ENCODE data around the gene GGT6.

GGT6 gene

DNA sequence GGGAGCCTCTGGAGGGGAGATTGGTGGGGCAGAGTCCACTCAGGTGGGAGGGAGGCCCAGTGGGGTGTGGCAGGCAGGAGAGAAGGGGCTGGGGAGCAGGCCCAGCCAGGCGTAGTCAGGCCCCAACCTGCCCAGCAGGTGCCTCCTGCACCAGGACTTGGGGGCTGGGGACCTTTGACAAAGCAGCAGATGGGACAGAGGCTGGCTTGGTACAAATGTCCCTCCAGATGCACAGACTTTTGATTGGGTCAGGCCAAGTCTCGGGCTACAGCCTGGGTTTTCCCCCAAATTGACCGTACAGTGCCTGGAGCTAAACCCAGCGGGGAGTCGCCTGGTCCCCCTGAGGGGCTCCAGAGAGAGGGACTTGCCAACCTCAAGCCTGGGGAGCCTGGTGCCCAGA, 411 bp downstream of the GGT6 start:
- H3K4me3 ChIP-seq (replicated peaks; ENCODE audit: low read depth, low read length), result no peak overlapping the region
- TF ChIP-seq, protein P1, sequence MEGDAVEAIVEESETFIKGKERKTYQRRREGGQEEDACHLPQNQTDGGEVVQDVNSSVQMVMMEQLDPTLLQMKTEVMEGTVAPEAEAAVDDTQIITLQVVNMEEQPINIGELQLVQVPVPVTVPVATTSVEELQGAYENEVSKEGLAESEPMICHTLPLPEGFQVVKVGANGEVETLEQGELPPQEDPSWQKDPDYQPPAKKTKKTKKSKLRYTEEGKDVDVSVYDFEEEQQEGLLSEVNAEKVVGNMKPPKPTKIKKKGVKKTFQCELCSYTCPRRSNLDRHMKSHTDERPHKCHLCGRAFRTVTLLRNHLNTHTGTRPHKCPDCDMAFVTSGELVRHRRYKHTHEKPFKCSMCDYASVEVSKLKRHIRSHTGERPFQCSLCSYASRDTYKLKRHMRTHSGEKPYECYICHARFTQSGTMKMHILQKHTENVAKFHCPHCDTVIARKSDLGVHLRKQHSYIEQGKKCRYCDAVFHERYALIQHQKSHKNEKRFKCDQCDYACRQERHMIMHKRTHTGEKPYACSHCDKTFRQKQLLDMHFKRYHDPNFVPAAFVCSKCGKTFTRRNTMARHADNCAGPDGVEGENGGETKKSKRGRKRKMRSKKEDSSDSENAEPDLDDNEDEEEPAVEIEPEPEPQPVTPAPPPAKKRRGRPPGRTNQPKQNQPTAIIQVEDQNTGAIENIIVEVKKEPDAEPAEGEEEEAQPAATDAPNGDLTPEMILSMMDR (IDR thresholded peaks at IDR 0.05; ENCODE audit: insufficient read depth, low read length, poor library complexity, severe bottlenecking), result no peak

DNA sequence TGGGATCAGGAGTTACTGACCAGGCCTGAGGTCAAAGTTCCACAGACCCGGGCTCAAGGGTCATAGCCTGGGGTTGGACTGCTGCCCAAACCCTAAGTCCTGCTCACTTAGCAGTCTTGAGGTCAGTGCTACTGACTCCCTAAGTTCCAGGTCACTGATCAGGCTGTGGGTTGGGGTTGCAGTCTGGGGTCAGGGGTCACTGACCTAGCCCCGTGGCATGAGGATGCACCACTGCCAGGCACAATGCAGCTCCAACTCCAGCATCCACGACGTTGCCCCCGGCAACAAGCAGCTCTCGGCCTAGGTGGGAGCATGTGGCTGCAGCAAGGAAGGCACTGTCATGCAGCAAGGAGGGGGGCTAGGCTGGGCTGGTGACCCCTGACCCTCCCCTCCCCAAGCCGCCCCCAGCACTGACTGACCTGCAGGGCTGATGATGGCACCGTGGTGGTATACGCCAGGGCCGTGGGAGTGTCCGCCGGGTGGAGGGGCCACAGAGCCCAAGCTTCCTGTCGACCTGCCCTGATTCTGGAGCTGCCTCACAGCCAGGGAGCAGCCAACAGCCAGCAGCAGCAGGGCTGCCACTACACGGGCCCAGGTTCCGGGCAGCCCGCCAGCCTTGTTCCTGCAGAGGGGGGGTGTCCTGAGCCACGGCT, 1.1 kb downstream of the GGT6 start:
- no peak for DNase-seq (ENCODE audit: extremely low read depth, insufficient read length)
- no peaks in the 10 kb centered on the region for H3K36me3 ChIP-seq (ENCODE audit: control insufficient read depth, insufficient read depth, low read length)
- H3K27me3 ChIP-seq (replicated peaks; ENCODE audit: control insufficient read depth, insufficient read depth, low read length), result no peaks in the 10 kb centered on the region
- TF ChIP-seq, protein P1 (IDR thresholded peaks at IDR 0.05; ENCODE audit: insufficient read depth, low read length, poor library complexity, severe bottlenecking), result no peak
- H3K4me3 ChIP-seq (replicated peaks; ENCODE audit: low read depth, low read length), result no peak overlapping the region

More for the DNA sequence above, 411 bp downstream of the GGT6 start:
- Histone ChIP-seq H3K27me3 (replicated peaks; ENCODE audit: control insufficient read depth, insufficient read depth, low read length) (no peaks in the 10 kb centered on the region), H3K36me3 (ENCODE audit: control insufficient read depth, insufficient read depth, low read length) (no peaks in the 10 kb centered on the region)
- DNase-seq (ENCODE audit: extremely low read depth, insufficient read length), result no peak

DNA sequence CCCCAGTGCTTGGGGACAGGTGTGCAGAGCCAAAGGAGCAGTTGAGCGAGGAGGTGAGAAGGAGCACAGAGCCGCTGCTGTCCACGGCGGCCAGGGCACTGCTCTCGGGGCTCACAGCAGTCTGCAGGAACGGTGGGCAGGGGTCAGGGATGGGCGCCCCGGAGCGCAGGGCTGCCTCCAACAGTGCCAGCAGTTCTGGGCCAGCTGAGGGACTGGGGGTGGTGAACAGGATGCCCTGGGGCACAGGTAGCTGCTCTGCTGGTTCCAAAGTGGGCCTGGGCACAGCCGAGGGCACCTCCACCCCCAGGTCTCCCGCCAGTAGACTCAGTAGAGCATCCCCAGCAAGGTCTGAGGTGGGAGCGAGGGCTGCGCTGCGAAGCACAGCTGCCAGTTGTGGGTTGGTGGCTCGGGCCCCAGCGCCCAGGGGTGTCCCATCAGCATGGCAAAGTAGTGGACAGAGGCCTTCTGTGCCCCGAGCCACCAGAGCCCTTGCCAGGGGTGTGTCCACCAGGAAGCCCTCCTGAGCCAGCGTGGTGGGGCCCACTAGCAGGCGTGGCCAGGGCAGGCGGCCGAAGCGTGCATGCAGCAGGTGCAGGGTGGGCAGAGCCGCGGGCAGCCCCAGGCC, 1.9 kb downstream of the GGT6 start:
- TF ChIP-seq, protein P1 (IDR thresholded peaks at IDR 0.05; ENCODE audit: insufficient read depth, low read length, poor library complexity, severe bottlenecking), result no peak
- Histone ChIP-seq H3K36me3 (ENCODE audit: control insufficient read depth, insufficient read depth, low read length) (peaks cover 3% of the 10 kb centered on the region; the same call in 1 of the 2 replicates), H3K27me3 (replicated peaks; ENCODE audit: control insufficient read depth, insufficient read depth, low read length) (no peaks in the 10 kb centered on the region), H3K4me3 (replicated peaks; ENCODE audit: low read depth, low read length) (no peak overlapping the region)
- DNase-seq (ENCODE audit: extremely low read depth, insufficient read length), result no peak

DNA sequence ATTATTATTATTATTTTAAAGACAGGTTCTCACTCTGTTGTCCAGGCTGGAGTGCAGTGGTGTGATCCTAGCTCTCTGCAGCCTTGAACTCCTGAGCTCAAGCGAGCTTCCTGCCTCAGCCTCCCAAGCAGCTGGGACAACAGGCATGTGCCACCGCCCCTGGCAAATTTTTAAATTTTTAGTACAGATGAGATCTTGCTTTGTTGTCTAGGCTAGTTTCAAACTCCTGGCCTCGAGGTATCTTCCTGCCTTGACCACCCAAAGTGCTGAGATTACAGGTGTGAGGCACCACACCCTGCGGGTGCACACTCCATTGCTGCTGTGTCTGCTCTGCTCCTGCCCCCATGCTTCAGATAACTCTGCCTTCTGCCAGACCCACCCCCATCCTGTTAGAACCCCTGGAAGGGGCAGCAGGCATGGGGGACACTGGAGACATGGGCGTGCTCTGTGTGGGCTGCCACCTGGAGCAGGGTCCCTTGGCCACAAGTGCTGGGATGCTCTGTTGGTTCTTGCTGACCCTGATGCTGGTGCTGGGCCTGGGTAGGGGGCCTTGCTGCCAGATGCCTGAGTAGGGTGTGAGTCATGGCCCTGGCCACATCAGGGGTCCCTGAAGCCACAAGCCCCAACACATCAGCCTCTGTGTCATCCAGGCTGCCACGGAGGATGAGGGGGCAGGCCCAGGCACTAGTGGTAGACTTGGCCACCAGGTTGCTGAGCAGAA, 2.6 kb downstream of the GGT6 start:
- TF ChIP-seq, protein P1 (IDR thresholded peaks at IDR 0.05; ENCODE audit: insufficient read depth, low read length, poor library complexity, severe bottlenecking), result no peak
- no peaks in the 10 kb centered on the region for H3K27me3 ChIP-seq (replicated peaks; ENCODE audit: control insufficient read depth, insufficient read depth, low read length)
- peaks cover 7% of the 10 kb centered on the region; the same call in 1 of the 2 replicates for H3K36me3 ChIP-seq (ENCODE audit: control insufficient read depth, insufficient read depth, low read length)
- DNase-seq (ENCODE audit: extremely low read depth, insufficient read length), result no peak
- no peak overlapping the region for H3K4me3 ChIP-seq (replicated peaks; ENCODE audit: low read depth, low read length)

DNA sequence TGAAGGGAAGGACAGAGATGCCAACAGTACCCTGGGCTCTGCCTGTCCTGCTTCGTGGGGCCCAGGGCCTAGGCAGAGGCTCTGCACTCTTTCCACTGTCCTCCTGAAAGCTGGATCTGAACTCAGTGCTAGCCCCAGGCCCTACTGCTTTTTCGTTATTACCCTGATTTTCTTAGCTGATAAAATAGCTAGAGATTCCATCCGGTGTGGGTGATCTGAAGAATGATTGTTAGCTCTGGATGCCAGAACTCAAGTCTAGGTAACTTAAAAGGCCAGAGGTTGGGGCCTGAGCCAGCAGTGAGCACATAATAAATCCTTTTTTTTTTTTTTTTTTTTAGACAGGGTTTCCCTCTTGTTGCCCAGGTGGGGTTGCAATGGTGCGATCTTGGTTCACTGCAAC, 3.4 kb downstream of the GGT6 start:
- DNase-seq (ENCODE audit: extremely low read depth, insufficient read length), result no peak
- peaks cover 11% of the 10 kb centered on the region for H3K36me3 ChIP-seq (ENCODE audit: control insufficient read depth, insufficient read depth, low read length)
- TF ChIP-seq, protein P1 (IDR thresholded peaks at IDR 0.05; ENCODE audit: insufficient read depth, low read length, poor library complexity, severe bottlenecking), result no peak
- H3K27me3 ChIP-seq (replicated peaks; ENCODE audit: control insufficient read depth, insufficient read depth, low read length), result no peaks in the 10 kb centered on the region
- H3K4me3 ChIP-seq (replicated peaks; ENCODE audit: low read depth, low read length), result no peak overlapping the region
